ENCODE results near the gene MECP2.

MECP2 gene

GRCh38 chrX:154059231-154059630 is 38.3 kb downstream of the MECP2 start:
- DNase-seq, result no peak

- no peak for DNase-seq
These were observed 39.1 kb downstream of the MECP2 start for GRCh38 chrX:154058214-154058997.

GRCh38 chrX:154057791-154058190 is 39.7 kb downstream of the MECP2 start:
- DNase-seq, result no peak

- DNase-seq, result no peak
These were observed 40.7 kb downstream of the MECP2 start for GRCh38 chrX:154056770-154057241.

GRCh38 chrX:154051201-154051810 is 46.2 kb downstream of the MECP2 start:
- DNase-seq, result no peak

- no peak for DNase-seq
These were observed 47.4 kb downstream of the MECP2 start for GRCh38 chrX:154050113-154050495.

- no peak for DNase-seq
These were observed 48.1 kb downstream of the MECP2 start for GRCh38 chrX:154049209-154050112.

GRCh38 chrX:154048398-154048797 is 49.1 kb downstream of the MECP2 start:
- DNase-seq, result no peak

- no peak for DNase-seq
These were observed 50.4 kb downstream of the MECP2 start for GRCh38 chrX:154046940-154047610.

GRCh38 chrX:154046031-154046781 is 51.3 kb downstream of the MECP2 start:
- DNase-seq, result no peak

GRCh38 chrX:154044091-154044490 is 53.4 kb downstream of the MECP2 start:
- no peak for DNase-seq

- DNase-seq, result no peak
These were observed 54.3 kb downstream of the MECP2 start for GRCh38 chrX:154043003-154043763.

GRCh38 chrX:154040863-154041262 is 56.7 kb downstream of the MECP2 start:
- DNase-seq, result no peak

- no peak for DNase-seq
These were observed 57.2 kb downstream of the MECP2 start for GRCh38 chrX:154040307-154040756.

- DNase-seq, result no peak
These were observed 57.9 kb downstream of the MECP2 start for GRCh38 chrX:154039577-154039976.

GRCh38 chrX:154038656-154039055 is 58.9 kb downstream of the MECP2 start:
- DNase-seq, result no peak

GRCh38 chrX:154037754-154038153 is 59.8 kb downstream of the MECP2 start:
- no peak for DNase-seq

- no peak for DNase-seq
These were observed 61.0 kb downstream of the MECP2 start for GRCh38 chrX:154036513-154036912.

GRCh38 chrX:154033848-154034247 is 63.7 kb downstream of the MECP2 start:
- no peak for DNase-seq

- DNase-seq, result no peak
These were observed 64.9 kb downstream of the MECP2 start for GRCh38 chrX:154032653-154033052.

- DNase-seq, result no peak
These were observed 65.4 kb downstream of the MECP2 start for GRCh38 chrX:154032160-154032559.

Measured in NCI-H1092 (cell line).